Lower leg skin (tissue), 3 donors: ENCODE data around the gene SOX1.

Experiments
- POLR2A ChIP-seq, 2 donors: fragments of 450-650 bp; IDR thresholded peaks; one replicate each; pipeline ENCODE4 v1.6.1; 2016 to 2017; ENCODE audit warnings: antibody characterized with exemption in 2 of 2, mild to moderate bottlenecking in 1 of 2, moderate library complexity in 1 of 2
- TF ChIP-seq, protein P1 (sequence below), 3 donors: fragments of 450-650 bp; IDR thresholded peaks; one replicate each; pipeline ENCODE4 v1.5.1; 2016; ENCODE audit warnings: antibody characterized with exemption in 3 of 3, mild to moderate bottlenecking in 3 of 3, moderate library complexity in 2 of 3

DNA sequence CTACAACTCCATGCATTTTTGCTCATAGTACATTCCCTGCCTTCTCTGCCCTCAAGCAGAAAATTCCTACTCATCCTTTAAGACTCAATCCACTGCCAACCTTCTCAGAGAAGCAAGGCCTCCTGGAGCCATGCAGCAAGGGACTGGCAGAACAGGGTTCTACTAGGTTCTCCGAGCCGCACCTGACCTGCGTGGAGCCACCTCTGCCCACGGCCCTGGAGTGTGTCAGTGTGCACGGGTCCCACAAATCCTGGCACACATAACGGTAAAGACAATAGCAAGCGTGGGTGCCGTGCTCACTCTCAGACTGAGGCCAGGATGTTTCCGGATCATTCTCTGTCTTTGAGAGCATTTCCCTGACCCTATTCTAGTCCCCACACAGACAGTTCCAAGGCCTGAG, 30.0 kb downstream of the SOX1 start:
- TF ChIP-seq, protein P1, sequence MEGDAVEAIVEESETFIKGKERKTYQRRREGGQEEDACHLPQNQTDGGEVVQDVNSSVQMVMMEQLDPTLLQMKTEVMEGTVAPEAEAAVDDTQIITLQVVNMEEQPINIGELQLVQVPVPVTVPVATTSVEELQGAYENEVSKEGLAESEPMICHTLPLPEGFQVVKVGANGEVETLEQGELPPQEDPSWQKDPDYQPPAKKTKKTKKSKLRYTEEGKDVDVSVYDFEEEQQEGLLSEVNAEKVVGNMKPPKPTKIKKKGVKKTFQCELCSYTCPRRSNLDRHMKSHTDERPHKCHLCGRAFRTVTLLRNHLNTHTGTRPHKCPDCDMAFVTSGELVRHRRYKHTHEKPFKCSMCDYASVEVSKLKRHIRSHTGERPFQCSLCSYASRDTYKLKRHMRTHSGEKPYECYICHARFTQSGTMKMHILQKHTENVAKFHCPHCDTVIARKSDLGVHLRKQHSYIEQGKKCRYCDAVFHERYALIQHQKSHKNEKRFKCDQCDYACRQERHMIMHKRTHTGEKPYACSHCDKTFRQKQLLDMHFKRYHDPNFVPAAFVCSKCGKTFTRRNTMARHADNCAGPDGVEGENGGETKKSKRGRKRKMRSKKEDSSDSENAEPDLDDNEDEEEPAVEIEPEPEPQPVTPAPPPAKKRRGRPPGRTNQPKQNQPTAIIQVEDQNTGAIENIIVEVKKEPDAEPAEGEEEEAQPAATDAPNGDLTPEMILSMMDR (IDR thresholded peaks at IDR 0.05): no peak
- no peak for TF ChIP-seq POLR2A (IDR thresholded peaks at IDR 0.05)
